ENCODE data around the gene ARL6.

ARL6 gene

GRCh38 chr3:97764407-97765238 is at the start of gene ARL6:
ARL6 (plus strand) TSS chr3:97764758; CDS start chr3:97768108, 3,350 bp downstream.
- in situ Hi-C loops (cut with HindIII; ENCODE audit: low sequenced_read_pairs), result no loop called here

- in situ Hi-C loops (cut with HindIII; ENCODE audit: low sequenced_read_pairs), result no loop called here
These were observed 45.3 kb upstream of the ARL6 start for GRCh38 chr3:97719156-97719821.

- in situ Hi-C loops (cut with HindIII; ENCODE audit: low sequenced_read_pairs), result no loop called here
These were observed 44.1 kb upstream of the ARL6 start for GRCh38 chr3:97720417-97720816.

- in situ Hi-C loops (cut with HindIII; ENCODE audit: low sequenced_read_pairs), result no loop called here
These were observed 43.1 kb upstream of the ARL6 start for GRCh38 chr3:97721446-97721845.

- in situ Hi-C loops (cut with HindIII; ENCODE audit: low sequenced_read_pairs), result no loop called here
These were observed 27.6 kb upstream of the ARL6 start for GRCh38 chr3:97736928-97737327.

- in situ Hi-C loops (cut with HindIII; ENCODE audit: low sequenced_read_pairs), result no loop called here
These were observed 25.8 kb upstream of the ARL6 start for GRCh38 chr3:97738761-97739160.

GRCh38 chr3:97742036-97742435 is 22.5 kb upstream of the ARL6 start:
- in situ Hi-C loops (cut with HindIII; ENCODE audit: low sequenced_read_pairs), result no loop called here

GRCh38 chr3:97744289-97744688 is 20.3 kb upstream of the ARL6 start:
- in situ Hi-C loops (cut with HindIII; ENCODE audit: low sequenced_read_pairs), result no loop called here

GRCh38 chr3:97763586-97764406 is 762 bp upstream of the ARL6 start:
- in situ Hi-C loops (cut with HindIII; ENCODE audit: low sequenced_read_pairs), result no loop called here

GRCh38 chr3:97765336-97765735 is 778 bp downstream of the ARL6 start:
- in situ Hi-C loops (cut with HindIII; ENCODE audit: low sequenced_read_pairs), result no loop called here

GRCh38 chr3:97772926-97773325 is 8.4 kb downstream of the ARL6 start:
- in situ Hi-C loops (cut with HindIII; ENCODE audit: low sequenced_read_pairs), result no loop called here

- in situ Hi-C loops (cut with HindIII; ENCODE audit: low sequenced_read_pairs), result no loop called here
These were observed 13.6 kb downstream of the ARL6 start for GRCh38 chr3:97778152-97778551.

GRCh38 chr3:97793420-97794019 is 29.0 kb downstream of the ARL6 start:
- in situ Hi-C loops (cut with HindIII; ENCODE audit: low sequenced_read_pairs), result no loop called here

- in situ Hi-C loops (cut with HindIII; ENCODE audit: low sequenced_read_pairs), result no loop called here
These were observed 31.4 kb downstream of the ARL6 start for GRCh38 chr3:97795951-97796350.

- in situ Hi-C loops (cut with HindIII; ENCODE audit: low sequenced_read_pairs), result loop anchor here (25.0 kb wide), 1 partner anchor 208 kb away; no protein-coding TSS in a partner anchor
These were observed 39.9 kb downstream of the ARL6 start for GRCh38 chr3:97804471-97804870.

- in situ Hi-C loops (cut with HindIII; ENCODE audit: low sequenced_read_pairs), result loop anchor here (25.0 kb wide), 1 partner anchor 201 kb away; no protein-coding TSS in a partner anchor
These were observed 46.3 kb downstream of the ARL6 start for GRCh38 chr3:97810779-97811390.

- in situ Hi-C loops (cut with HindIII; ENCODE audit: low sequenced_read_pairs), result loop anchor here (25.0 kb wide), 1 partner anchor 197 kb away; no protein-coding TSS in a partner anchor
These were observed 50.8 kb downstream of the ARL6 start for GRCh38 chr3:97815149-97815917.

- in situ Hi-C loops (cut with HindIII; ENCODE audit: low sequenced_read_pairs), result loop anchor here (25.0 kb wide), 1 partner anchor 195 kb away; no protein-coding TSS in a partner anchor
These were observed 52.3 kb downstream of the ARL6 start for GRCh38 chr3:97816811-97817210.

GRCh38 chr3:97817965-97818364 is 53.4 kb downstream of the ARL6 start:
- in situ Hi-C loops (cut with HindIII; ENCODE audit: low sequenced_read_pairs), result loop anchor here (25.0 kb wide), 1 partner anchor 194 kb away; no protein-coding TSS in a partner anchor

All from DLD1 (cell line).